NCI-H2107 treated with DMSO at 0.1 percent for 48 hours (cell line): ENCODE data around the gene DDX59.
A peak's percentile ranks its signal among the peaks of the same experiment; 100 is the strongest.

Experiments used
- DNase-seq: peaks from one replicate; lab custom pipeline; 2025; ENCODE audit not compliant: unreplicated experiment; lab: John Stamatoyannopoulos, UW

Gene DDX59

GRCh38 chr1:200669314-200670241, at the start of gene DDX59:
Gene DDX59 (minus strand): TSS chr1:200669907. CDS start chr1:200666740, 3,167 bp downstream.
- peak; percentile 91 for DNase-seq

GRCh38 chr1:200714504-200715187, 44.9 kb upstream of the DDX59 start:
- no peak for DNase-seq

GRCh38 chr1:200710166-200710565, 40.5 kb upstream of the DDX59 start:
- no peak for DNase-seq

GRCh38 chr1:200708769-200709168, 39.1 kb upstream of the DDX59 start:
- DNase-seq, result no peak

- no peak for DNase-seq
These were observed 38.5 kb upstream of the DDX59 start for GRCh38 chr1:200708161-200708560.

GRCh38 chr1:200707116-200707515, 37.4 kb upstream of the DDX59 start:
- DNase-seq, result no peak

- DNase-seq, result no peak
These were observed 36.6 kb upstream of the DDX59 start for GRCh38 chr1:200706111-200706814.

GRCh38 chr1:200704986-200705500, 35.3 kb upstream of the DDX59 start:
- no peak for DNase-seq

GRCh38 chr1:200699871-200700270, 30.2 kb upstream of the DDX59 start:
- peak; percentile 11 for DNase-seq

- DNase-seq, result no peak
These were observed 25.0 kb upstream of the DDX59 start for GRCh38 chr1:200694738-200695137.

- DNase-seq, result no peak
These were observed 23.6 kb upstream of the DDX59 start for GRCh38 chr1:200693327-200693726.

GRCh38 chr1:200692316-200692715, 22.6 kb upstream of the DDX59 start:
- DNase-seq, result no peak

GRCh38 chr1:200686620-200687019, 16.9 kb upstream of the DDX59 start:
- DNase-seq, result no peak

- DNase-seq, result no peak
These were observed 14.3 kb upstream of the DDX59 start for GRCh38 chr1:200684015-200684414.

GRCh38 chr1:200683298-200683697, 13.6 kb upstream of the DDX59 start:
- DNase-seq, result no peak

GRCh38 chr1:200681231-200681630, 11.5 kb upstream of the DDX59 start:
- no peak for DNase-seq

GRCh38 chr1:200676829-200677228, 7.1 kb upstream of the DDX59 start:
- no peak for DNase-seq

GRCh38 chr1:200675588-200675852, 5.8 kb upstream of the DDX59 start:
- no peak for DNase-seq

GRCh38 chr1:200674838-200675587, 5.3 kb upstream of the DDX59 start:
- no peak for DNase-seq

GRCh38 chr1:200673952-200674823, 4.5 kb upstream of the DDX59 start:
- peak; percentile 35 for DNase-seq
